Measurements from ENCODE around the gene HCLS1. TPM values are rescaled to one million over a fixed set of nuclear protein-coding genes. Genes with fewer than 3 reads are reported as not detected.

HCLS1 gene
- polyA plus RNA-seq, 3 donors: 311 to 483 (median 475) TPM

DNA sequence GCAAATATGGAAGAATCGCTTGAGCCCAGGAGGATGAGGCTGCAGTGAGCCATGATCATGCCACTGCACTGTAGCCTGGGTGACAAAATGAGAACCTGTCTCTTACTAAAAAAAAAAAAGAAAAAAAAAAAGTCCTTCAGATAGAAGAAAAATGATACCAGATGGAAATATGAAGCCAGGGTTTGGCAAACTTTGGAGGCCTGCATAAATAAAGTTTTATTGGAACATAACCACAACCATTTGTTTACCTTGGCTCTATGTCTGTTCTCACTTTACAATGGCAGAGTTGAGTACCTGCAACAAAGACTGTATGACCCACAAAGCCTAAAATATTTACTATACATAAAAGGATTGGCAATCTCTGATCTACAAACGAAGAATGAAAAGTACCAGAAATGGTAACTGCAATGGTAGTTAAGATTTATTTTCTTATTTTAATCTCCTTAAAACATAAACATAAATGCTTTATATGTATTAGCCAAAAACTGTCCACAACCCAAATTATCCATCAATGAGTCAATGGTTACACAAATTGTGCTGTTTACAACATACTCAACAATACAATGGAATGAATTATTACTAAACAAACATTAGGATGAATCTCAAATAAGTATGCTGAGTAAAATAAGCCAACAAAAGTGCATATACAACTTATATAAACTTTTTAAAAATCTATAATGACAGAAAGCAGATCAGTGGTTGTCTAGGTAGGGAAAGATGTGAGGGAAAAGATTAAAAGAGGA is 47.0 kb upstream of the HCLS1 start:
- peaks cover 56 to 71% of the 10 kb centered on the region in 2 donors for H3K36me3 Mint-ChIP-seq
- Histone ChIP-seq H2AFZ (ENCODE audit: insufficient read depth, low read depth, low read length, poor library complexity, severe bottlenecking) (no peak overlapping the region), H4K20me1 (ENCODE audit: insufficient read depth, low read length) (no peaks in the 10 kb centered on the region), H3K9me3 (replicated peaks in 1 of 2; ENCODE audit: control insufficient read depth in 1 of 2, insufficient read depth in 1 of 2, low read length in 2 of 2) (no peaks in the 10 kb centered on the region), H3K9ac (ENCODE audit: insufficient read depth, low read length, poor library complexity, severe bottlenecking) (no peak overlapping the region), H3K4me3 (replicated peaks in 1 of 3; ENCODE audit: low read depth in 2 of 3, low read length in 3 of 3) (no peak overlapping the region), H3K4me2 (replicated peaks; ENCODE audit: extremely low read depth, low read length, poor library complexity, severe bottlenecking) (no peak overlapping the region), H3K27me3 (ENCODE audit: control insufficient read depth in 2 of 2, insufficient read depth in 2 of 2, low read length in 2 of 2) (no peaks in the 10 kb centered on the region), H3K36me3 (replicated peaks in 1 of 2; ENCODE audit: control insufficient read depth in 1 of 2, insufficient read depth in 2 of 2, low read length in 2 of 2) (peaks cover 45 to 64% of the 10 kb centered on the region in 2 donors), H3K4me1 (ENCODE audit: control insufficient read depth in 1 of 2, insufficient read depth in 2 of 2, low read length in 2 of 2) (no peaks in the 10 kb centered on the region), H3K79me2 (ENCODE audit: insufficient read depth, low read length) (no peaks in the 10 kb centered on the region), H3K27ac (ENCODE audit: low read depth in 1 of 2, low read length in 2 of 2) (no peak overlapping the region)
- no peaks in the 10 kb centered on the region for H3K4me1 Mint-ChIP-seq
- H3K4me3 Mint-ChIP-seq: no peak overlapping the region
- peaks cover 0 to 10% (median 5%) of the 10 kb centered on the region in 7 donors for H3K9me3 Mint-ChIP-seq
- TF ChIP-seq, protein P1, sequence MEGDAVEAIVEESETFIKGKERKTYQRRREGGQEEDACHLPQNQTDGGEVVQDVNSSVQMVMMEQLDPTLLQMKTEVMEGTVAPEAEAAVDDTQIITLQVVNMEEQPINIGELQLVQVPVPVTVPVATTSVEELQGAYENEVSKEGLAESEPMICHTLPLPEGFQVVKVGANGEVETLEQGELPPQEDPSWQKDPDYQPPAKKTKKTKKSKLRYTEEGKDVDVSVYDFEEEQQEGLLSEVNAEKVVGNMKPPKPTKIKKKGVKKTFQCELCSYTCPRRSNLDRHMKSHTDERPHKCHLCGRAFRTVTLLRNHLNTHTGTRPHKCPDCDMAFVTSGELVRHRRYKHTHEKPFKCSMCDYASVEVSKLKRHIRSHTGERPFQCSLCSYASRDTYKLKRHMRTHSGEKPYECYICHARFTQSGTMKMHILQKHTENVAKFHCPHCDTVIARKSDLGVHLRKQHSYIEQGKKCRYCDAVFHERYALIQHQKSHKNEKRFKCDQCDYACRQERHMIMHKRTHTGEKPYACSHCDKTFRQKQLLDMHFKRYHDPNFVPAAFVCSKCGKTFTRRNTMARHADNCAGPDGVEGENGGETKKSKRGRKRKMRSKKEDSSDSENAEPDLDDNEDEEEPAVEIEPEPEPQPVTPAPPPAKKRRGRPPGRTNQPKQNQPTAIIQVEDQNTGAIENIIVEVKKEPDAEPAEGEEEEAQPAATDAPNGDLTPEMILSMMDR (IDR thresholded peaks at IDR 0.05): no peak
- H3K27me3 Mint-ChIP-seq (ENCODE audit: low read depth in 3 of 3): no peaks in the 10 kb centered on the region
- intact Hi-C loops (cut with micrococcal nuclease): no loop called here
- no CpG with 5 or more reads among the region's 2 CpGs for WGBS (ENCODE audit: insufficient coverage)
- peak overlapping the region in 1 of 7 donors; percentile 13 for H3K27ac Mint-ChIP-seq
- no peak for DNase-seq

DNA sequence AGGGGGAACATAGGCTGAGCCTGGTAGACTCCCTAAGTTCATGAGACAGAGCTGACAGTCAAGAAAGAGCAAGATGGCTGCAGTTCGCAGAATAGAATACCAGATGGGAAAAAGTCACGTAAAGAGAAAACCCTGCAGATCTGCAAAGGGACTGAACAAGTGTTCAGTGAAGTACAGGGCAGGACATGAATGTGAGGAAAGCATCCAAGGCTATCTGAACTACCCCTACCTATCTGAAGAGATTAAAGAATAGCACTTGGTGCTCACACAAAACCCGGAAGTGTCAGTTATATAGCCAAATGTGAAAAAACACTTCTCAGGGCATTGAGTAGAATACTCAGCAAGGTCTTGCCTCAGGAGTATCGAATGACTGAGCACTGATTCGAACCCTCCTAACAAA is 44.8 kb upstream of the HCLS1 start:
- Histone ChIP-seq H3K79me2 (ENCODE audit: insufficient read depth, low read length) (no peaks in the 10 kb centered on the region), H3K4me2 (replicated peaks; ENCODE audit: extremely low read depth, low read length, poor library complexity, severe bottlenecking) (no peak overlapping the region), H4K20me1 (ENCODE audit: insufficient read depth, low read length) (no peaks in the 10 kb centered on the region), H3K9ac (ENCODE audit: insufficient read depth, low read length, poor library complexity, severe bottlenecking) (no peak overlapping the region), H3K27me3 (ENCODE audit: control insufficient read depth in 2 of 2, insufficient read depth in 2 of 2, low read length in 2 of 2) (no peaks in the 10 kb centered on the region), H2AFZ (ENCODE audit: insufficient read depth, low read depth, low read length, poor library complexity, severe bottlenecking) (no peak overlapping the region), H3K4me3 (replicated peaks in 1 of 3; ENCODE audit: low read depth in 2 of 3, low read length in 3 of 3) (no peak overlapping the region), H3K4me1 (ENCODE audit: control insufficient read depth in 1 of 2, insufficient read depth in 2 of 2, low read length in 2 of 2) (no peaks in the 10 kb centered on the region), H3K27ac (ENCODE audit: low read depth in 1 of 2, low read length in 2 of 2) (no peak overlapping the region), H3K9me3 (replicated peaks in 1 of 2; ENCODE audit: control insufficient read depth in 1 of 2, insufficient read depth in 1 of 2, low read length in 2 of 2) (no peaks in the 10 kb centered on the region), H3K36me3 (replicated peaks in 1 of 2; ENCODE audit: control insufficient read depth in 1 of 2, insufficient read depth in 2 of 2, low read length in 2 of 2) (peaks cover 53 to 76% of the 10 kb centered on the region in 2 donors)
- DNase-seq: no peak
- WGBS (ENCODE audit: insufficient coverage): 100% methylated on average over 3 of the region's 5 CpGs
- Mint-ChIP-seq H3K36me3 (peaks cover 68 to 80% of the 10 kb centered on the region in 2 donors), H3K27ac (no peak overlapping the region), H3K27me3 (ENCODE audit: low read depth in 3 of 3) (no peaks in the 10 kb centered on the region), H3K4me3 (no peak overlapping the region), H3K9me3 (peaks cover 0 to 10% (median 5%) of the 10 kb centered on the region in 7 donors), H3K4me1 (no peaks in the 10 kb centered on the region)
- intact Hi-C loops (cut with micrococcal nuclease): no loop called here
- TF ChIP-seq, protein P1 (IDR thresholded peaks at IDR 0.05): no peak

All from CD14-positive monocyte (primary cell).